HG02840 (cell line): ENCODE measurements around the gene GSK3B.

Experiments used
- ATAC-seq: cut with Tn5 transposase; IDR thresholded peaks from one replicate; pipeline ENCODE4 v1.9.1; 2021; ENCODE audit warnings: mild to moderate bottlenecking, moderate library complexity, moderate number of reproducible peaks; ENCODE audit not compliant: unreplicated experiment, low FRiP score

GSK3B gene

GRCh38 chr3:120100711-120101110 is 6.5 kb upstream of the GSK3B start:
- no peak for ATAC-seq

DNA sequence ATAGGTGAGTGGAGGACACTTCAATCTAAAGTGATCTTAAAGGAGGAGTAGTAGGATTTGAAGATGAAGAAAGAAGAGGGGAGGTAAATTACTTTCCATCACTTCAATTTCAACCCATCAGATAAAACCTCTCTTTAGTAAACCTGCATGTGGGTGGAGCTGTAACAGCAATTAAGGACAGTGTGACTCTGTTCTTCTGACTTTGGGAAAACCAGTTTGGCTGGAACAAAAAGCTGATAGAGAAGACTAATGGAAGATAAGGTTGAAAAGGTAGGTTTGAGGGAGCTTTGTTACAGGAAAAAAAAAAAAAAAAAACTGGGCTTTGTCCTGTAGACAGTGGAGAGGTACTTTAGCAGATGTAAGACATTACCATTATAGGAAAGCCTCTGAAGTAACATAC is 4.5 kb upstream of the GSK3B start:
- no peak for ATAC-seq

DNA sequence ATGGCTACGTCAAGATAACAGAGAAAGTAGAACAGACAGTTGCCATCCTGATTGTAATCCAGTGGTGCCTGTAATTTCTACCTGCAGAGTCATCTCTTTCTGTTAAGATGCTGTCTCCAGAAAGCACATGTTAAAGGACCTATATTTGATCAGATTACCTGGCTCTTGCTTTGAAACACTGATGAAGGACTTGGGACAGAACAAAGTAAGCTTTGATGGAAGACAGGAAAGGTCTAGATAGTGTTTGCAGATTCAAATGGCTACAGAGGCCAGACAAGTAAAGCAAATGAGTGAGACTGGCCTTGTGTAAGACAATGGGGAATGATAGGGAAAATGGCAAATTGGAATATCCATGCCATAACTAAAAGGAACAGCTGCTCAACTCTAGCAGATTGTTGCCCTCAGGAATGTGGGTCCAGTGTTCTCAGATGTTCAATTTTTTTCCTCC is 1.8 kb upstream of the GSK3B start:
- no peak for ATAC-seq

DNA sequence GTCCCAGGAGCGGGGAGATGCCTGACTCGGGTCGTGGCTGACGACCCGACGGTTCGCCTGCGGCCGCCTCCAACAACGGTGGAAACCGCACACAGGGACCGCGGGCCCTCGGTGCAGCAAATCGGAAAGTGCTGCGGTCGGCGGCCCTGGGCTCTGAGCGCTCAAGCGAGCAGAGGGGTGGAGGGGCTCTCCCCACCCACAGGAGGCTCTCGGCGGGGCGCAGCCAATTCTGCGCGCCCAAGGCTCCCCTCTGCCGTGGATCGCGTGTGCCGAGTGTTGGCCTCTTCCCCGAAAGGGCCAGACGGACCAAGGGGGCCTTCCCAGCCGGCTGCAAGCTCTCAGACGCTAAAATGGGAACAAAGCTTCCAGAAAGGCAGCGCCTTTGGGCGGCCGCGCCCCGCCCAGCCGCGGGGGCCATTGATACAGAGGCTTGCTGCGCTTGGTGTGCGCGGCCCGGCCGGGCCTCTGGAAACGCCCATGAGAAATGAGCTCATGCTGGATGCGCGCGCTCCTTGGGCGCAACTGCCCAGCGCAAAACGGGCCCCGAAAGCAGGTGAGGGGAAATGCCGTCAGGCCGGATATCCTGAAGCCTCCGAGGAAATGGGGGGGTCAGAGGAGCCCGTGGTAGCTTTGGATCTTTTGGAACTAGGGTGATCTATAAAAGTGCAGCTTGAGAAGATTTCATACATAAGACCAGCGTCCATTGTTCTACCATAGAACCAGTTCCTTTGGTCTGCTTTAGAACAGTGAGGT is 1.2 kb upstream of the GSK3B start:
- ATAC-seq = peak; percentile 42

DNA sequence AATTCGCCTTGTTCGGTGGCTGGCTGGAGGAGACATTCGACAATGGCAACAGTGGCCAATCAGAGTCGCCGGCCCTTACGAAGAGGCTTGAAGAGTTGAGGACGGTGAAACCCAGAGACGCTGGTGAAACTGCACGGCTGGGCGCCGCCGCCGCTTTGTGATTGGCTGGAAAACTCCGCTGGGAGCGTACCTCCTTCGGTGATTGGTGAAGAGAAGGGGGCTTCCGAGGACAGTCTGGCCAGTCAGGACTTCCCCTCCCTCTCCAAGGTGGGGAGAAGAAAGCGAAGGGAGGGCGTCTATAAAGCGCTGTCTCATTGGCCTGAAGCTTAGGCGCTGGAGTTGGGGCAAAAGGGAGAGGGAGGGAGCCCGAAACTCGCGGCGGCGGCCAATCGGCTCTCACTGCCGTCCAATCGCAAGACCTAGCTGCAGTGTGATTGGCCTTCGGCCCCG is 554 bp upstream of the GSK3B start:
- peak; percentile 71 for ATAC-seq

GRCh38 chr3:120093119-120093910 is 932 bp downstream of the GSK3B start:
- no peak for ATAC-seq

DNA sequence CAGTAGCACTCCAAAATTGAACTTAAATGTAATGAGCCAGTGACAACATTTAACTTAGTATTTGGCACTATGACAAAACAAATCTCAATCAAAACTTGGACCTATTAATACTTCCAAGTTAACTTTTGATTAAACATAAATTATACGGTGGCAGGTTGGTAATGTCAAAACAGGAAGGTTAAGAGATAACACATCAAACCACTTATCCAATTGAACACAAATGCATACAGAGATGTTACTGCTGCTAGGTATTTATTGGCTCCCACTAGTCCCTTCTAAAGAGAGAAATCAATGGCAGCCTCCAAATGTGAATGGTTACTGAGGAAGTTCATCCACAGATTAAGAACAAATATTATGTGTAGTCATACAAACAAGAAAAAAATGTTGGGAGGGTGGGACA is 1.8 kb downstream of the GSK3B start:
- no peak for ATAC-seq

DNA sequence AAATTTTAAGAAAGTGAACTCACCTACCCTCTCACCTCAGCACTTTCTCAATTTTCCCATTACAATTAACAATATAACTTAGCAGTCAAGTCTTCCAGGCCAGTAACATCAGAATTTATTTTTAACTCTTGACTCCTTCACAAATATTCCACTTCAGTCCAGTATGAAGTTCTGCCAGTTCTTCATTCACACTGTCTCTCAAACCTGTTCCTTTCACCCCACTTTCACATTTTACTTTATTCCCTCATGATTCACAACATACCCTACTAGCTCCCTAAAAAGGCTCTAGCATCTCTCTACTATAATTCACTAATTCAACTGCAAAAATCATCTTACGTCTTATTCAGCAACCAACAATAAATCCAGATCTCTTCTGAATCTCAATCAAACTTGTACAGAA is 3.8 kb downstream of the GSK3B start:
- no peak for ATAC-seq

- ATAC-seq = no peak
These were observed 5.2 kb downstream of the GSK3B start for GRCh38 chr3:120089089-120089488.

- no peak for ATAC-seq
These were observed 5.6 kb downstream of the GSK3B start for GRCh38 chr3:120088622-120089021.

GRCh38 chr3:120081719-120082118 is 12.5 kb downstream of the GSK3B start:
- no peak for ATAC-seq

DNA sequence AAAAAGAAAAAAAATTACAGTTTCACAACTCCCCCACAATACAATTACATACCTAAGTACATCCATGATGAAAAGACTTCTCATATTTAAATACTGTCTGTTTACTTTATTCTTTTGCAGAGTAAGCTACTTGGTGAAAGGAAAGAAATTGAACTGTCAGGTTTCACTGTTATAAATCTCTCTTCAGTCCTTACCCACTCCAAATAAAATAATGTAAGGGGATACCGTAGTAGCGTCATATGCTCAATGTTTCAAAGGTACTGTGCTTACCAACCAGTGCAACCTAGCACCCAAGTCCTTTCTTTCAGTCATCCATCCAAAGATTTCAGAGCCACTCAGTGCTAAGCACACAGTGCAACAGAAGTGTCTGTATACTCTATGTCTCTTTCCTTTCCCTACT is 13.4 kb downstream of the GSK3B start:
- no peak for ATAC-seq

GRCh38 chr3:120077731-120078130 is 16.5 kb downstream of the GSK3B start:
- ATAC-seq = no peak

- no peak for ATAC-seq
These were observed 21.3 kb downstream of the GSK3B start for GRCh38 chr3:120072867-120073525.

- no peak for ATAC-seq
These were observed 23.0 kb downstream of the GSK3B start for GRCh38 chr3:120071259-120071658.

GRCh38 chr3:120070263-120070981 is 23.8 kb downstream of the GSK3B start:
- no peak for ATAC-seq

DNA sequence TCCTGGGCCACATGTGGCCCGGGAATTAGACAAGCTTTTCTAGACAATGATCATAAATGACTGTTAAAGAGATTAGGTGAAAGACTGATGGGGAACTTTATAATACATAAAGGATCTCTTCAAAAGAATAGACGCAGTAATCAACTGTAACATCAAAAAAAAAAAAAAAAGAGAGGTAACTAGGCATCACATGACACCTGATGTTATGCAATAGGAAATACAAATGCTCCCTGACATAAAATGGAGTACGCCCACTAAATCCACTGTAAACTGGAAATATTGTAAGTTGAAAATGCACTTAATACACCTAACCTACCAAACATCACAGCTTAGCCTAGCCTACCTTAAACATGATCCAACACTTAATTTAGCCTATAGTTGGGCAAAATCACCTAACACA is 27.2 kb downstream of the GSK3B start:
- no peak for ATAC-seq

GRCh38 chr3:120066634-120067033 is 27.6 kb downstream of the GSK3B start:
- ATAC-seq = no peak

DNA sequence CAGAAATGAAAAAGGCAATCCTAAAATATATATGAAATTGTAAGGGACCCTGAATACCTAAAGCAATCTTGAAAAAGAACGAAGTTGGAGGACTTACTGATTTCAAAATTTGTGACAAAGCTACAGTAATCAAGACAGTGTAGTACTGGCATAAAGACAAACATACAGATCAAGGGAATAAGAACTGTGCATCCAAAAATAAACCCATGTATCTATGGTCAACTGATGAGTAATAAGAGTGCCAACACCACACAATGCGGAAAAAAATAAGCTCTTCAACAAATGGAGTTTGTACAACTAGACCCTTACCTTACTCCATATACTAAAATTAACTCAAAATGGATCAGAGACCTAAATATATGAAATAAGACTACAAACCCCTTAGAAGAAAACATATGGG is 29.6 kb downstream of the GSK3B start:
- ATAC-seq = no peak

DNA sequence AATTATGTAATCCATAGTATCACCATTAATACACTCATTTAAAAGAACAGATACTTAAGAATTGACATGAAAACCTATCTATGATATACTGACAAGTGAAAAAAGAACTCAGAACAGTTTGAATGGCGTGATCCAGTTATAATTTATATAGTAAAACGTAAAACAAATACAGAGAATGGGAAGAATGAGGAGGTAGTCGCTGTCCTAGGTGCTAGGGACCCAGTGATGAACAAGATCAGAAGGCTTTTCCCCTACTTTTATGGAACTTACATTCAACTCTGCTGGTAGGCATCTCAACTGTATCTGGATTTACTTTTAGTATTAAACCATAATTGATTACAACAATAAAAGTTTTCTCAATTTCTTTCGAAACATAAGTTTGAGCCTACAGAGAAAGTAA is 31.8 kb downstream of the GSK3B start:
- ATAC-seq = no peak
